Endothelial cell (in vitro differentiated cells): Measurements from ENCODE around the gene ZP1. TPM values are rescaled to one million over a fixed set of nuclear protein-coding genes. Genes with fewer than 3 reads are reported as not detected.
"Not testable (repeated sequence)": the region's sequence is repeated elsewhere in the genome, so short reads cannot be mapped to it uniquely, and the experiment has no call there.

ENCODE experiments used
- DNase-seq: peaks from one replicate; pipeline ENCODE4 v3.0.0; 2021; ENCODE audit warnings: low spot score
- H3K27ac Mint-ChIP-seq: one replicate; pipeline ENCODE4 v1.8.0; 2021; ENCODE audit warnings: mixed read lengths, inconsistent platforms; ENCODE audit not compliant: unreplicated experiment
- H3K27me3 Mint-ChIP-seq: one replicate; pipeline ENCODE4 v1.8.0; 2021; ENCODE audit warnings: mild to moderate bottlenecking, moderate library complexity, mixed read lengths, inconsistent platforms; ENCODE audit not compliant: unreplicated experiment
- H3K36me3 Mint-ChIP-seq: one replicate; pipeline ENCODE4 v1.8.0; 2021; ENCODE audit warnings: mild to moderate bottlenecking, low read depth, mixed read lengths, inconsistent platforms; ENCODE audit not compliant: unreplicated experiment
- H3K4me1 Mint-ChIP-seq: one replicate; pipeline ENCODE4 v1.8.0; 2021; ENCODE audit warnings: mild to moderate bottlenecking, mixed read lengths, inconsistent platforms; ENCODE audit not compliant: unreplicated experiment
- H3K4me3 Mint-ChIP-seq: one replicate; pipeline ENCODE4 v1.8.0; 2021; ENCODE audit warnings: mild to moderate bottlenecking, mixed read lengths, inconsistent platforms; ENCODE audit not compliant: unreplicated experiment
- H3K9me3 Mint-ChIP-seq: one replicate; pipeline ENCODE4 v1.8.0; 2021; ENCODE audit warnings: mixed read lengths, inconsistent platforms; ENCODE audit not compliant: unreplicated experiment
- CTCF ChIP-seq: fragments of 200-600 bp; sonication (generic); IDR thresholded peaks from one replicate; pipeline ENCODE4 v1.5.0; 2021; ENCODE audit warnings: antibody characterized with exemption; ENCODE audit not compliant: unreplicated experiment
- long read RNA-seq: library from polyadenylated mRNA; unstranded; transcript quantifications from one replicate; pipeline ENCODE4 v2.0.0, GENCODE V29; 2020; ENCODE audit not compliant: unreplicated experiment
- total RNA-seq: library from RNA; stranded (reverse); fragmentation: NEBNext Ultra II Directional; extraction: Animal tissue kit (Norgen Biotek cat#: 25700); gene quantifications from one replicate; pipeline ENCODE4 v1.2.1, GENCODE V29; 2021; ENCODE audit not compliant: unreplicated experiment

Gene ZP1
- total RNA-seq = not detected
- long read RNA-seq = 0 reads

- no peak within 1 kb of the TSS for H3K4me3 Mint-ChIP-seq
- no peak for DNase-seq
- H3K27ac Mint-ChIP-seq = no peak within 1 kb of the TSS
- TF ChIP-seq CTCF = no peak
- peaks cover 6% of the 10 kb centered on the region for H3K4me1 Mint-ChIP-seq
- no peaks in the 10 kb centered on the region for H3K9me3 Mint-ChIP-seq
- no peaks in the 10 kb centered on the region for H3K36me3 Mint-ChIP-seq
- peaks cover 9% of the 10 kb centered on the region for H3K27me3 Mint-ChIP-seq
Observed at GRCh38 chr11:60866911-60867870, at the start of gene ZP1. ZP1 (plus strand) TSS chr11:60867542; CDS start chr11:60867562, 20 bp downstream.

GRCh38 chr11:60818057-60818456 is 49.3 kb upstream of the ZP1 start:
- no peak for DNase-seq
- no peak overlapping the region for H3K4me3 Mint-ChIP-seq
- no peaks in the 10 kb centered on the region for H3K4me1 Mint-ChIP-seq
- H3K9me3 Mint-ChIP-seq = peaks cover 4% of the 10 kb centered on the region
- TF ChIP-seq CTCF = no peak
- peaks cover 6% of the 10 kb centered on the region for H3K36me3 Mint-ChIP-seq
- H3K27me3 Mint-ChIP-seq = peaks cover 5% of the 10 kb centered on the region
- no peak overlapping the region for H3K27ac Mint-ChIP-seq

GRCh38 chr11:60821827-60822599 is 45.3 kb upstream of the ZP1 start:
- peaks cover 3% of the 10 kb centered on the region for H3K27me3 Mint-ChIP-seq
- H3K9me3 Mint-ChIP-seq = no peaks in the 10 kb centered on the region
- no peak for TF ChIP-seq CTCF
- no peaks in the 10 kb centered on the region for H3K4me1 Mint-ChIP-seq
- H3K27ac Mint-ChIP-seq = no peak overlapping the region
- no peak for DNase-seq
- no peak overlapping the region for H3K4me3 Mint-ChIP-seq
- H3K36me3 Mint-ChIP-seq = no peaks in the 10 kb centered on the region

GRCh38 chr11:60823745-60824306 is 43.5 kb upstream of the ZP1 start:
- not testable (repeated sequence) for H3K36me3 Mint-ChIP-seq, H3K27me3 Mint-ChIP-seq, H3K4me1 Mint-ChIP-seq, H3K27ac Mint-ChIP-seq, DNase-seq, H3K9me3 Mint-ChIP-seq, H3K4me3 Mint-ChIP-seq

- H3K27ac Mint-ChIP-seq = no peak overlapping the region
- no peak overlapping the region for H3K4me3 Mint-ChIP-seq
- no peak for TF ChIP-seq CTCF
- no peaks in the 10 kb centered on the region for H3K4me1 Mint-ChIP-seq
- DNase-seq = no peak
- no peaks in the 10 kb centered on the region for H3K36me3 Mint-ChIP-seq
- H3K27me3 Mint-ChIP-seq = peaks cover 4% of the 10 kb centered on the region
- H3K9me3 Mint-ChIP-seq = no peaks in the 10 kb centered on the region
Observed at GRCh38 chr11:60825118-60825517, 42.2 kb upstream of the ZP1 start.
